Putamen (tissue), 1 donor: ENCODE results near the gene NAA16.

Experiments
- DNase-seq: peaks from one replicate; pipeline ENCODE4 v3.0.0-alpha.2; 2016; ENCODE audit warnings: low spot score

Gene NAA16

DNA sequence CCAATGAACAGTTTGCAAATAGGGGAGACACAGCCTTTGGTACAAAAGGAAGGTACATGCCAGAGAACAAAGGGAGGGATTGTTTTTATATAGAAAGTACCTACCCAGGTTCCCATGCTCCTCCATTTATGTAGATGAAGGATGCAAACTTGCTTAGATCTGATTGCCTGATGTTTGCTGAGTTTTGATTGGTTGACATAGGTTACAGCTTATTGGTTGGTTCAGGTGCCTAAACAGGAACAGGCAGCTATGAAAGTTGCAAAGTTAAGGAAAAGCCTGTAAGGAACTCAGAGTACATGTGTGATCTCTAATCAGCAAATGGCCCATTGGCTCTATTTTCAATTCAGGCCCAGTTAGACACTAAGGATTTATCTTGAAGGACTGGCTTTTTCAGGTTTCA, 6.5 kb upstream of the NAA16 start:
- no peak for DNase-seq

DNA sequence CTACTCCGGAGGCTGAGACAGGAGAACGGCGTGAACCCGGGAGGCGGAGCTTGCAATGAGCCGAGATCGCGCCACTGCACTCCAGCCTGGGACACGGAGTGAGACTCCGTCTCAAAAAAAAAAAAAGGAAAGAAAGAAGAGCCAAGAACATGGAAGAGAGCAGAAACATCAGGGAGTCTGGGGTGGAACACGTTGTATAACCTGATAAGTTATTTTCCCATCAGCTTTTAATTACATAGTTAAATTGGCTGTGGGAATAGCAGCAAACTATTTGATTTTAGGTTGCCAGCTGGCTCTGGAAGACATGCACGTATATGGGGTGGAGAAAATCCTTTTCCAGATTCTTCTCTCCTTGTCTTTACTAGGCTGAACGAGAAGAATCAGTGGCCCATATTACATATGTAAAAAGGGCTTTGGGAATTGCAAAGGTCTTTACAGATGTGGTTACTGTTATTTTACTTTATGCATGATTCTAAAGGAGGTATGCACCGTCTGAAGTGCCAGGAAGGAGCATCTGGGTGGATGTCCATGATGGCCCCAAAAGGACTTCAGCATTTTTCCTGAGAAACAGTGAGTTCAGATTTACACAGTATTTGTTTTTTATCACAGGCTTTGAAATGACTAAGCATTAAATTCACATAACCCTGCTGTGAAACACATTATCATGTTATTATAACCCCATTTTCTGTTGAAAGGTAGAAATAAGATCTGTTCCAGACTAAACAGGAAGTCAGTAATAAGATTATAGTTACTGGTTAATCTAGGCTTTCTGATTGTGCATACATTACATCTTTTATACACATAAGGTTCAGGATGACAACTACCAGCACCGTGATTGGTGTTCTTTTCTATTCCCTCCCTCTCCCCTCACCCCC, 4.6 kb upstream of the NAA16 start:
- DNase-seq: no peak

DNA sequence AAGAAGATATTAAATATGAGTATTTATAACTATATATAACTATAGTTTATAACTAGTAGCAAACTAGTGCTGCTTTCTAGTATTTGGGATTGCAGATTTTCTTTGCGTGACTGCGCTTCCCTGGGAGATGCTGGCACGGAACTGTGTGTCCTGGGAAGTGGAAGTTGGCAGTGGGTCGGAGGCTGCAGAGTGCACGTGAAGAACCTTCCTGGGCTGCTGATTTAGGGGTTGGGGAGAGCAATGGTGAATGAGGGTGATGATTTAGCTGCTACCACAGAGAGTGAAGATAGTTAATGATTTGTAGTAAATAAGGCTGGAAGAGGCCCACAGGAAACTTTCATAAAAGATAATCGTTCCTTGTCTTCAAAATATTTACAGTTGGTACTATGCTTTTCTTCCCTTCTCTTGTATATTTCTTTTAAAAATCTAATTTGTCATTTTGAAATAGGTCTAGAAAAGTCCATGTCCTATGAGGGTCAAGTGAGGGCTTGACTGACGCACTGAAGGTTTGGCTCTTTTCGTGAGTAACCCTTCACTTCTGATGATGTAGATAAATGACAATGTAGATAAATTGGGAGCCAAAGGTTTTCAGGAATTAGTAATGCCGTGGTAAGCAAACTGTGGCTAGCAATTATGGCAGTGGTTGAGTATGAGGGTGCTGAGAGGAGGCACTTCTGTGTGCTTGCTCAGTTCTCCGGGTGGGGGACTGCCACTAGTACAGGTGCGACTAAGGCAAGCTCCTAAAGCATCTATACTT, 3.0 kb upstream of the NAA16 start:
- DNase-seq: no peak

DNA sequence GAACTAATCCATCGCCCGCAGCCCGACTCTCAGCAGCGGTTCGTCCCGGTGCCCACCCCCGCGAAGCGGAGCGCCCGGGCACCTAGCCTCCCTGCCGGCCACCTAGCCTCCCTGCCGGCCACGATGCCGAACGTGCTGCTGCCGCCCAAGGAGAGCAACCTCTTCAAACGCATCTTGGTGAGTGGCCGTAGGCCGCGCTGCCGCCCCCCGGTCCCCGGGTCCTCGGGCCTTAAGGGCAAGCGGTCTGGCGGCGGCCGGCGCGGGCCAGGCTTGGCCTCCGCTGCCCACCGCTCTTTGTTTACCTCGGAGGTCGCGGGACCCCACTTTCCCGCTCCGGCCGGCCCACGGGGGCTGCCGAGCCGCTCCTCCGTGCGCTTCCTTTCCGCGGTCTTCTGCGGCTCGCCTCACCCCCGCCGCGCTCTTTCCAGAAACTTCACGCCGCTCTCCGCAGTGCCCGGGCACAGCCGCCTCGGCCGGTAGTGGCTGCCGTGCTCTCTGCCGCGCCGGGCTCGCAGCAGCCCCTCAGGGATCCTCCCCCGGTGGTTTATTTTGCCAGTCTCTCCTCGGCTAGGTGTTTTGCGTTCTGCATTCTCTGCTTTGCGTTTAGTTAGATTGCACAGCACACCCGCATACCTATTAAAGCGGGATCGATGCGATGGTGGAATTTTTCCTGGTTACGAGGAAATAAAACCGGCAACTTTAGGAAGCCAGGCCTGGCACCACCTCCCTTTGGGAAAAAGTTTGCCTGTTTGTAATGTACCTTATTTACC, 524 bp downstream of the NAA16 start:
- DNase-seq: peak; percentile 33

DNA sequence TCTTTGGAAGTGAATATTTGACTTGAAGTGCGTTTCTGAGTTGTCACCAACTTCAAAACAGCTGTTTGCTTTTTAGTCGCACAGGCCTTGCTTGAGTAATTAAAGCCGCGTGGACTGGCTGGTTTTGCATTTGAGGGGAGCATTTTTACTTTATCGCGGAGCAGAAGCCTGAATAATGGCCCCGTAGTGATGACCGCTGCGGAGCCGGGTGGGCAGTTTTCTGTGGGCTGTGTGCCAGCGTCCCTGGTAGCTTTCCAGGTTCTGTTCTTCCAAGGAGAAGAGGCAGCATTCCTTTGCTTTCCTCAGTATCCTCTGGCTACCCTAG, 1.1 kb downstream of the NAA16 start:
- peak; percentile 27 for DNase-seq

DNA sequence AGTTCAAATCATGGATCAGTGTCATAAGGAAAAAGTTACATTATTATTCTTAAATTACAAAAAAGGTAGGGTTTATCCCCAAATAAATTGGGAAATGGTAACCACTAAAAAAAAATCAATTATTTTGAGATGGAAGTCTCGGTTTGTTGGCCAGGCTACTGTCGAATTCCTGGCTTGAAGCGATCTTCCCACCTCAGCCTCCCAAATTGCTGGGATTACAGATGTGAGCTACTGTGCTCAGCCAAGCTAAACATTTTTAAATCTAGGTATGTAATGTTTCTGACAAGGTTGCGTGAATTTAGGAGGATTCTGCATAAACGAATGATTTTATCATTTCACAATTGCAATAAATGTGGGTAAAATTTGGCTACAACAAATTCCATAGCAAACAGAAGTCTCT, 2.0 kb downstream of the NAA16 start:
- DNase-seq: no peak

DNA sequence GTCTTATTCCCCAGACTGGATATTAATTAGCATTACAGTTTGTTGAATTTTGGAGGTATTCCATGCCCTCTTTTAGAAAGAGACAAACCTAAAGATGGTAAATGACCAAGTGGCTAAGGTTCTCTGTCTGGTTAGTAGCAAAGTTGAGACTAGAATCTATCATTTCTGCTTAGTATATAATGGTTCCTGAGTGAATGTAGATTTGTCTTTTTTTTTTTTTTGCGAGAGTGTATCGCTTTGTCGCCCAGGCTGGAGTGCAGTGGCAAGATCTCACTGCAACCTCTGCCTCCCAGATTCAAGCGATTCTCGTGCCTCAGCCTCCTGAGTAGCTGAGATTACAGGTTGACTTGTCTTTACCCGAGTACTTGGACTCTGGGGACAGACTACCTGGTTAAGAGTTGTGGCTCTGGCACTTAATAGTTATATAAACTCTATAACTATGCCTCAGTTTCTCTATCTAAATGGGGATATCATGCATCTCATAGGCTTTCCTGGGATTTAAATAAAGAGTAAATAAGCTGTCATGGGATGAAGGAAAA, 2.7 kb downstream of the NAA16 start:
- DNase-seq: no peak

DNA sequence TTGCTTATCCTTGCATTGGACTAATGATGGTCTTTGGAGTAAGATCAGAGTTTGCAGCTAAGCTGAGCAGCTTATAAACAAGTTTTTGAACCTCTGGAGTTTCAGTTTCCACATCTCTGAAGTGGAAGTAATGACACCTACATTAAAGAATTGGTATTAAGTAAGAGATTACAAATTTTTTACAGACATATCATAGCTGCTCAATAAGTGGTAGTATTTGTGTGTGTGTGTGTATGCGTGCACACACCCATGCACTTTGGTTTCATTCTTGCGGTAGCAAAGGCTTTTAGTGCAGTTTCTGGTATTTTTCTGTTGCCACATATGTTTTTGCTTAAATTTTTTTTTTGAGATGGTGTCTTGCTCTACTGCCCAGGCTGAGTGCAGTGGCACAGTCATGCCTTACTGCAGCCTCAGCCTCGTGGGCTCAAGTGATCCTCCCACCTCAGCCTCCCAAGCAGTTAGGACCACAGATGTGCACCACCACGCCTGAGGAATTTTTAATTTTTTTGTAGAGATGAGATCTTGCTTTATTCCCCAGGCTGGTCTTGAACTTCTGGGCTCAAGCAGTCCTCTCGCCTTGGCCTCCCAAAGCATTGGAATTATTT, 4.5 kb downstream of the NAA16 start:
- DNase-seq: no peak

DNA sequence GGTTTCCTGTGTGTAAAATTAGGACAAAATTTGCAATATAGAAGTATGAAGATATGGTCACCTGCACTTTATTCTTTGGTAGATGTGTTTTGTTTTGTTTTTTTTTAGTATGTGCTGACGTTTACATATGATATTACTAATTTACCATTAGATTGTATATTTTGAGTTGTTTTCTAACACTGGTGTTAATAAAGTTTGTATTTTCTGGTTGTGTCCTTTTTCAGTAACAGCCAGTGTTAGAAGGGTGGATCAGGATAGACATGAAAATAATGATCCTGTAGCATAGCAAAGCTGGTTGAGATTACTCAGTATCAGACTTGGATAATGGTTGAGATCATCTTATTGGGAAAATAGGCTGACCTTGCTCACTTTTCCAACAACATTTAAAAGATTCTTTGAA, 6.2 kb downstream of the NAA16 start:
- no peak for DNase-seq

DNA sequence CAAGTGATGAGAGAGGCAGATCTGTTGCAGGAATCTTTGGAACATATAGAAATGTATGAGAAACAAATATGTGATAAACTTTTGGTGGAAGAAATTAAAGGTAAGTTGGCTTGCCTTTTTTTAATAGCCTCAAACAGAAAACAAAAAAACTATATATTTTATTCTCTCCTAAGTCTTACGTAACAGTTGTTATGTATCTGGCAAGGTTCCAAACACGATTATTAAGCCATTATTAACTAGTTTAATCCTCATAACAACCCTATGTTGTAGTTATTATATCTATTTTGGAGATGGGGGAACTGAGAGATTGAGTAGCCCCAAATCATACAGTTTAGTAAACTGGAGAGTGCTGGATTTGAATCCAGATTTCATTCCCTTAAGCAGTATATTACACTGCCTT, 14.7 kb downstream of the NAA16 start:
- DNase-seq: no peak

DNA sequence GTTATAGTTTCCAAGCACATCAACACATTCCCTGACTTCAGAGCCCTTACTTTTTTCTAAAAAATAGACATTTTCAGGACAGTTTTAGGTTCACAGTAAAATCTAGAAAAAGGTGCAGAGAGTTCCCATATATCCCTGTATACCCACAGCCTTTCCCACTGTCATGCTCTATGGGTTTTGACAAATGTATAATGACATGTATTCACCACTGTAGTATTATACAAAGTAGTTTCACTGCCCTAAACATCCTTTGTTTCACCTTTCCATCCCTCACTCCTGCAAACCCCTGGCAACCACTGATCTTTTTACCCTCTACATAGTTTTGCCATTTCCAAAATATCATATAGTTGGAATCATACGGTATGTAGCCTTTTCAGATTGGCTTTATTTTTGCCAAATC, 15.6 kb downstream of the NAA16 start:
- DNase-seq: no peak

DNA sequence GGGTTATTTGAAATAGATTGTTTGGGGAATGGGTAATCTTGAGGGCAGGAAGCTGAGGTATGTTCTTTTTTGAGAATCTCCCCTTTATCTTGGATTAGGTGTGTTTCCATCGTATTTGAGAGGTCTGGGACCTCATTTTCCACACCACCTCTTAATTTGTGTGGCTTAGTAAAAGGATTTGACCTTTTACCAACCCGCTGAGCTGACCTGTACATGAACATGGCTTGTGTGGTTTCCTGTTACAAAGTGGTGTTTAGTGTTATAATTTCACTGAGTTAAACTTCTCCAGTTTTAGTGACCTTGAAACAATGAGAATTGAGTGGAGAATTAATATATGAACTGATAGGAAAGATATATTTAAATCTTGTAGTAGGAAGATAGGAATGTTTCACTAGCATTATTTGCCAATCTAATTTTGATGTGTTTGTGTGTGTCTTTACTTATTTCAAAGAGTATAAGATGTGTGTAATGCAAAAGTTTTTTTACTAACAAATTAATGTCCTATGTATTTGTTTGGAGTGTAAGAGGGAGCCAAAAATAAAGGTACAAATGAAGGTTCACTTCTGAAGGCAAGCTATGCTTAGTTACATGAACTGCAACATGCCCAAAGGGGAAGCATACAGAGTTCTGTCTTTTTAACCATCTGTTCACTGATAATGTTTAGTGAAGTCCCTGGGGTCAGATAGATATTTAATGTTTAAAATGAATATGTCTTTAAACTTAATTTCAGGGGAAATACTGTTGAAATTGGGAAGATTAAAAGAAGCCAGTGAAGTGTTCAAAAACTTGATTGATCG, 17.1 kb downstream of the NAA16 start:
- no peak for DNase-seq

DNA sequence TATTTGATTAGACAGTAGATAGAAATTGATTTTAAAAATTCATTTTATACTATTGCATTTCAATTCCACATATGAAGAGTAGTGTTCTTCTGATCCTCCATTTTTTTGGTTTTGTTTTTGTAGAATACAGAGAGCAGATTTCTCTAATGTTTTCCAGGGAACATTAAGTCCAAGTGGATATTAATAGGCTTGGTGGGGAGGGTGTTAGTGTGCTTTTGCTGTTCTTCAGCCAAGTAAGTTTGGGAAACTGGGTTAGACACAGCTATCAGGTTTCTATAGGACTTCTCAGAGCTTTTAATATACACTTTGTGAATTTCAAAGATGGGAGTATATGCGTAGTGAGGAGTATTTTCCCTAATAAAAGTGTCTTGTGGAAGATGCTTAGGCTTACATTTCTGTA, 21.8 kb downstream of the NAA16 start:
- DNase-seq: no peak

DNA sequence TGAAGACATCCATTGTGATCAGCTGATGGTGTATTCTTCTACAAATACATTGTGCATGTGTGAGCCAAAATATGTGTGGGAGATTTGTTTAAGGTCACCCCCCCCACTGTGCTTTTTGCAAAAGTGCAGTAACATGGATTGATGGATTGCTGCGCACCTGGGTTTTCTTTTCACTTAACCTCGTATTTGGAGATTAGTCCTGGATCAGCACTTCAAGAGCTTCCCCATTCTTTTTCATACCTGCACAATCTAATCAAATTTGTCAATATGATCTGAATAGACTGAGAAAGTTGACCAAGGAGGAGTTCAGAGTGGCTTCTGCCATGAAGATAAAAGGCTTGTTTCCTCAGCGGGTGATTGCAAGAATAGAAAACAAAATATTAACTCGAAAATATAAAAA, 23.7 kb downstream of the NAA16 start:
- no peak for DNase-seq

DNA sequence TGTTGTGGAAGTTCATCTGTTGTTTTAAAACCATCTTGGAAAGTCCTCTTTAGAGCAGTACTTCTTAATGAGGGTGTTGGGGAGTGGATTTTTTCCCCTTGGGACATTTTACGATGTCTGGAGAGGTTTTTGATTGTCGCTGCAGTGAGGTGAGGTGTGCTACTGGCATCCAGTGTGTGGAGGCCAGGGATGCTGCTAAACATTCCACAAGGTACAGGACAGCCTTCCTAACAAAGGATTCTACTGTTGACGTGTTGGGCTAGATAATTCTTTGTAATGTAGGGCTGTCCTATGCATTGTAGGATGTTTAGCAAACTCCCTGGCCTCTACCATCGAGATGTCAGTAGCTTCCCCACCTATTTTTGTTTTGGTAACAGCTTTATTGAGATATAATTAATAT, 33.3 kb downstream of the NAA16 start:
- DNase-seq: no peak

DNA sequence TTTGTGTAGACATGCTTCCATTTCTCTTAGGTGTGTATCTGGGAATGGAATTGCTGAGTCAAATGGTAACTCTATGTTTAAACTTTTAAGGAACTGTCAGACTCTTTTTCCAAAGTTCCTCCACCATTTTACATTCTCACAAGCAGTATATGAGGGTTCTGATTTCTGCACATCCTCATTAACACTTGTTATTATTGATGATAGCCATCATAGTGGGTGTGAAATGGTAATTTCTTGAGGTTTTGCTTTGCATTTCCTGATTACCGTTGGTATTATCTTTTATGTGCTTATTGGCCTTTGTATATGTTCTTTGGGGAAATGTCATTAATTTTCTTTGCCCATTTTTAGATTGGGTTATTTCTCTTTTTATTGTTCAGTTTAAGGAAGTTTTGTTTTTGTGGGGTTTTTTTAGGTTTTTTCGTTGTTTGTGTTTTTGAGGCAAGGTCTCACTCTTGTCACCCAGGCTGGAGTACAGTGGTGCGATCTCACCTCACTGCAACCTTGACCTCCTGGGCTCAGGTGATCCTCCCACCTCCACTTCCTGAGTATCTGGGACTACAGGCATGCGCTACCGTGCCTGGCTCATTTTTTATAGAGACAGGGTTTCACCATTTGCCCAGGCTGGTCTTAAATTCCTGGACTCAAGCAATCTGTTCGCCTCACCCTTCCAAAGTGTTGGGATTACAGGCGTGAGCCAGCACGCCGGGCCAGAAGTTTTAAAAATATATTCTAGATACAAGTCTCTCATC, 34.3 kb downstream of the NAA16 start:
- DNase-seq: no peak

DNA sequence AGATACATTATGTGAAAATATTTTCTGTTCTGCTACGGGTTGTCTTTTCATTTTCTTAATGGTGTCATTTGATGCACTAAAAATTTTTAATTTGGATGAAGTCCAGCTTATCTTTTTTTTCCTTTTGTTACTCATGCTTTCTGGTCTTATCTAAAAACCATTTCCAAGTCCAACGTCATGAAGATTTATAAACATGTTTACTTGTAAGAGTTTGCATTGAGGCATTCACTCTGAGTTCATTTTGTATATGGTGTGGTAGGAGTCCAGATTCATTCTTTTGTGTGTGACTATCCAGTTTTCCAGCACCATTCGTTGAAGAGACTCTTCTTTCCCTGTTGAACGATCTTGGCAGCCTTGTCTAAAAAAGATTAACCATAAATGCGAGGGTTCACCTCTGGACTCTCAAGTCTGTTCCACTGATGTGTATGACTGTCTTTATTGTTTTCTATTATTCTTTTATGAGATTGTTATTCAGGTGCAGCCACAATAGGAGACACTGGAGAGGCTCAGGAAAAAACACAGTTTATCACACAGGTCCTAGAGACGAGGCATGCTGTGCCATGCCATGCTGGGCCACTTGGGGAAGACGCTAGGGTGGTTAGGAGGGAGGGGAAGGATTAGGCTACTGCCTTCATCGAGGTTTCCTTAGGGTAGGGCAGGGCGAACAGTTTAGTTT, 35.0 kb downstream of the NAA16 start:
- DNase-seq: no peak

DNA sequence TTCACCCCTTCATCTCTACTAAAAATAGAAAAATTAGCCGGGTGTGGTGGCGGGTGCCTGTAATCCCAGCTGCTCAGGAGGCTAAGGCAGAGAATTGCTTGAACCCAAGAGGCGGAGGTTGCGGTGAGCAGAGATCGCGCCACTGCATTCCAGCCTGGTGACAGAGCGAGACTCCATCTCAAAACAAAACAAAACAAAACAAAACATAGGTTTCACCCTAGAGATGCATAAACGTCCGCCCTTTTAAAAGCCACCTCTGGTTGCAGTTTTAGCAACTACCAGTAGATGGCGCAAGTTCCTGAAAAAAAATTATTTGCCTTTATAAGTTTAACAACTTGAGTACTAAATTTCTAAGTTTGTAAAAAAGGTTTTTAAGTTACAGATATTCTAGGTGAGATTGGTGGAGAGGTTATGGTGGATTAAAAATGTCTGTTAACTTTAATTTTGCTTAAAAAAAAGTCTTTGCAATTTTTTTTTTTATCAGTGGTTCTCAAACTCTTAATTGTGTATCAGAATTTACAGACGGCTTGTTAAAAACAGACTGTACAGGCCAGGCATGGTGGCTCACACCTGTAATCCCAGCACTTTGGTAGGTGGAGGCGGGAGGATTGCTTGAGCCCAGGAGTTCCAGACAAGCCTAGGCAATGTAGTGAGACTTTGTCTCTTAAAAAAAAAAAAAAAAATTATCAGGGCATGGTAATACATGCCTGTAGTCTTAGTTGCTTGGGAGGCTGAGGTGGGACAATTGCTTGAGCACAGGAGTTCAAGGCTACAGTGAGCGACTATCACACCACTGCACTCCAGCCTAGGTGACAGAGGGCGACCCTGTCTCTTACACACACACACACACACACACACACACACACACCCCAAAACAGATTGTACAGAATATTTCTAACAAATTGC, 42.1 kb downstream of the NAA16 start:
- peak; percentile 34 for DNase-seq

DNA sequence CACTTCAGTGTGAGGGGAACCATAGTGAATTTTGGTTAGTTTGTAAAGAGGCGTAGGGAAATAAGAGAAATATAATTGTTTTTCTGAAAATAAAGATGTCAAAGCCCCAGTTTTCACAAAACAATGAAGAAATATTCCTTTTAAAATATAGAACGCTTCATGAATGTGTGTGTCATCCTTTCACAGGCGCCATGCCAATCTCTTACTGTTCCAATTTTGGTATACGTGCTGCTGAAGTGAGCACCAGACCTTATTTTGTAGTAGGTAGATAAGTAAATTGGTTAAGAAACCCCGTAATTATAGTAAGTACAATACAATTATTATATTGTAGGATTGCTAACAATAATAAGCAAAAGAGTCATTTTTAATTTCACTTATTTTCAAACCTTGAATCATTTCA, 43.3 kb downstream of the NAA16 start:
- DNase-seq: no peak
